GM19468 (cell line): ENCODE results near the gene RANGAP1.

Experiments
- ATAC-seq: cut with Tn5 transposase; IDR thresholded peaks from one replicate; pipeline ENCODE4 v1.9.1; 2021; ENCODE audit warnings: mild to moderate bottlenecking, moderate library complexity, moderate number of reproducible peaks; ENCODE audit not compliant: unreplicated experiment; ENCODE audit errors: extremely low read depth

Gene RANGAP1

GRCh38 chr22:41204992-41205900 is 80.7 kb downstream of the RANGAP1 start, which contains the start of gene L3MBTL2:
L3MBTL2 (plus strand) TSS chr22:41205312; CDS start chr22:41205363, 51 bp downstream.
- ATAC-seq: peak; percentile 76

- ATAC-seq: no peak
Observed at GRCh38 chr22:41204066-41204465, 81.9 kb downstream of the RANGAP1 start.

GRCh38 chr22:41203118-41203517 is 82.9 kb downstream of the RANGAP1 start:
- no peak for ATAC-seq

- ATAC-seq: no peak
Observed at GRCh38 chr22:41201141-41201540, 84.8 kb downstream of the RANGAP1 start.

- no peak for ATAC-seq
Observed at GRCh38 chr22:41198027-41198580, 87.9 kb downstream of the RANGAP1 start.

- no peak for ATAC-seq
Observed at GRCh38 chr22:41197038-41197972, 88.7 kb downstream of the RANGAP1 start.
